ENCODE data around the gene CPLX1. TPM values are rescaled to one million over a fixed set of nuclear protein-coding genes. Genes with fewer than 3 reads are reported as not detected.

The CPLX1 gene
- polyA plus RNA-seq, 3 donors = not detected

DNA sequence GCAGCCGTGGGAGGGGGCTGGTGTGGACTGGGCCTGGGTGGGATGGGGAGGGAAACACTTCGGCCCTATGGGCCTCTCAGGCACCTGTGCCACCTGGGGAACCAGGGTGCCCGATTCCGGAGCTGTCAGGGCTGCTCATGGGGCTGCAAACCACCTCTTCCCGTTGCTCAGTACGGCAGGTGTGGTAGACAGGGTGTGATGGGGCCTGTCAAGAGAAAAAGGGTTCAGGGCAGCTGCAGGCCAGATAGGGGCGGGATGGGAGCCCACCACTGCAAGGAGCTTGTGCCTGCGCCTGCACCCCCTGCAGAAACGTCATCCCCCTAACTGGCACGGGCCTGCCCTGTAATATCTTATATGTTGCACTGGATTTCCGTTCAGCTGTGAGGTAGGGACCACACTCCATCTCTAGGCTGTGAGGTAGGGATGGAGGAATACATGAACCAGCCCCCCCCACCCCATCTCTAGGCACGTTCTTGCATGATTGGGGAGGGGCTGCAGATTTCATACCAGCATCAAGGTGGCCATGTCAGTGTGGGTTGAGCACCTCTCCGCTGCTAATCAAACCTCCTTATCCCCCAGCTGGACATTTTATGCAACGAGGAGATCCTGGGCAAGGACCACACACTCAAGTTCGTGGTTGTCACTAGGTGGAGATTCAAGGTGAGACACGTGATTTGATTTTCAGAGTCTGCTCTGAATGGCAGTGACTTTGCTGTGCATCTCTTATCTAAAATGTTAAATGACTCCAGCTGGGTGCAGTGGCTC lies 61.3 kb downstream of the CPLX1 start:
- Histone ChIP-seq H3K4me3 (replicated peaks in 1 of 3; ENCODE audit: low read depth in 2 of 3, low read length in 3 of 3) (no peak overlapping the region), H3K9ac (ENCODE audit: insufficient read depth, low read length, poor library complexity, severe bottlenecking) (no peak overlapping the region), H3K27ac (ENCODE audit: low read depth in 1 of 2, low read length in 2 of 2) (no peak overlapping the region), H3K79me2 (ENCODE audit: insufficient read depth, low read length) (peaks cover 21% of the 10 kb centered on the region), H3K36me3 (replicated peaks in 1 of 2; ENCODE audit: control insufficient read depth in 1 of 2, insufficient read depth in 2 of 2, low read length in 2 of 2) (peaks cover 37 to 87% of the 10 kb centered on the region in 2 donors), H3K27me3 (ENCODE audit: control insufficient read depth in 2 of 2, insufficient read depth in 2 of 2, low read length in 2 of 2) (no peaks in the 10 kb centered on the region), H4K20me1 (ENCODE audit: insufficient read depth, low read length) (peaks cover 99% of the 10 kb centered on the region), H3K4me2 (replicated peaks; ENCODE audit: extremely low read depth, low read length, poor library complexity, severe bottlenecking) (no peak overlapping the region), H3K9me3 (replicated peaks in 1 of 2; ENCODE audit: control insufficient read depth in 1 of 2, insufficient read depth in 1 of 2, low read length in 2 of 2) (peaks cover 0 to 4% of the 10 kb centered on the region in 2 donors), H3K4me1 (ENCODE audit: control insufficient read depth in 1 of 2, insufficient read depth in 2 of 2, low read length in 2 of 2) (peaks cover 10 to 16% of the 10 kb centered on the region in 2 donors), H2AFZ (ENCODE audit: insufficient read depth, low read depth, low read length, poor library complexity, severe bottlenecking) (no peak overlapping the region)
- peaks cover 0 to 5% (median 0%) of the 10 kb centered on the region in 3 donors for H3K27me3 Mint-ChIP-seq (ENCODE audit: low read depth in 3 of 3)
- TF ChIP-seq CTCF (IDR thresholded peaks at IDR 0.05) = no peak
- DNase-seq = no peak
- WGBS (ENCODE audit: insufficient coverage) = 93% methylated on average over 9 of the region's 16 CpGs
- peaks cover 68 to 84% of the 10 kb centered on the region in 2 donors for H3K36me3 Mint-ChIP-seq
- intact Hi-C loops (cut with micrococcal nuclease) = no loop called here
- H3K9me3 Mint-ChIP-seq = peaks cover 0 to 15% (median 11%) of the 10 kb centered on the region in 7 donors
- H3K4me1 Mint-ChIP-seq = peaks cover 18% of the 10 kb centered on the region
- peak overlapping the region in 5 of 7 donors; percentile 33 to 76 (median 61) for H3K27ac Mint-ChIP-seq
- H3K4me3 Mint-ChIP-seq = no peak overlapping the region

- Mint-ChIP-seq H3K4me3 (no peak overlapping the region), H3K36me3 (peaks cover 64 to 79% of the 10 kb centered on the region in 2 donors), H3K9me3 (peaks cover 0 to 15% (median 11%) of the 10 kb centered on the region in 7 donors), H3K27me3 (ENCODE audit: low read depth in 3 of 3) (peaks cover 0 to 5% (median 0%) of the 10 kb centered on the region in 3 donors), H3K27ac (peak overlapping the region in 1 of 7 donors; percentile 46), H3K4me1 (peaks cover 18% of the 10 kb centered on the region)
- no peak for TF ChIP-seq CTCF (IDR thresholded peaks at IDR 0.05)
- Histone ChIP-seq H3K27me3 (ENCODE audit: control insufficient read depth in 2 of 2, insufficient read depth in 2 of 2, low read length in 2 of 2) (no peaks in the 10 kb centered on the region), H3K4me3 (replicated peaks in 1 of 3; ENCODE audit: low read depth in 2 of 3, low read length in 3 of 3) (no peak overlapping the region), H3K9me3 (replicated peaks in 1 of 2; ENCODE audit: control insufficient read depth in 1 of 2, insufficient read depth in 1 of 2, low read length in 2 of 2) (peaks cover 0 to 4% of the 10 kb centered on the region in 2 donors), H3K79me2 (ENCODE audit: insufficient read depth, low read length) (peaks cover 14% of the 10 kb centered on the region), H3K4me2 (replicated peaks; ENCODE audit: extremely low read depth, low read length, poor library complexity, severe bottlenecking) (no peak overlapping the region), H2AFZ (ENCODE audit: insufficient read depth, low read depth, low read length, poor library complexity, severe bottlenecking) (no peak overlapping the region), H4K20me1 (ENCODE audit: insufficient read depth, low read length) (peaks cover 92% of the 10 kb centered on the region), H3K9ac (ENCODE audit: insufficient read depth, low read length, poor library complexity, severe bottlenecking) (no peak overlapping the region), H3K27ac (ENCODE audit: low read depth in 1 of 2, low read length in 2 of 2) (no peak overlapping the region), H3K36me3 (replicated peaks in 1 of 2; ENCODE audit: control insufficient read depth in 1 of 2, insufficient read depth in 2 of 2, low read length in 2 of 2) (peaks cover 32 to 80% of the 10 kb centered on the region in 2 donors), H3K4me1 (ENCODE audit: control insufficient read depth in 1 of 2, insufficient read depth in 2 of 2, low read length in 2 of 2) (peaks cover 10 to 17% of the 10 kb centered on the region in 2 donors)
- DNase-seq = no peak
- intact Hi-C loops (cut with micrococcal nuclease) = no loop called here
- 98% methylated on average over 8 of the region's 11 CpGs for WGBS (ENCODE audit: insufficient coverage)
Measured at GRCh38 chr4:763922-764321, 62.0 kb downstream of the CPLX1 start.
